ENCODE measurements around the gene C1QL3.

C1QL3 gene

DNA sequence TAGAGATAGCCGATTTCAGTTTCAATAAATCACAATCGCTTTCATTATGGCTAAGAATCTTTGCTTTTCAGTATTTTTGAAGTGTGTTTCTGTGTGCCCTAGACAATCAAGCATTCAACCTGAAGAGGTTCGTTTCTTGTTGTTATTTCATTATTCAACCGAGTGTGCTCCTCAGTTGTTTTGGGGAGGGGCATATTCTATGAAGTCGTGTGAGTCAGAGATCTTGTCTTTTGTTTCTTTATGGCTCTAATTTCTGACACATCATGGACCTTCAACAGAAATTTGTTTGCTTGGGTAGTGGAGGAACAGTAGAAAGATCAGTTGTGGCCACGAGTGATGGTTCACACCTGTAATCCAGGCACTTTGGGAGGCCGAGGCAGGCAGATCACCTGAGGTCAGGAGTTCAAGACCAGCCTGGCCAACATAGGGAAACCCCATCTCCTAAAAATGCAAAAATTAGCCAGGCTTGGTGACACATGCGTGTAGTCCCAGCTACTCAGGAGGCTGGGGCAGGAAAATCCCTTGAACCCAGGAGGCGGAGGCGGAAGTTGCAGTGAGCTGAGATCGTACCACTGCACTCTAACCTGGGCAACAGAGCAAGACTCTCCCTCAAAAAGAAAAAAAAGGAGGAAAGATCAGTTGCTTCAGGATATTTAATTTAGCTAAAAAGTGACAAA, 38.3 kb downstream of the C1QL3 start:
- Histone ChIP-seq H3K9me3 (ENCODE audit: control insufficient read depth, low read length) (no peaks in the 10 kb centered on the region), H3K4me3 (ENCODE audit: low read length) (no peak overlapping the region), H3K36me3 (ENCODE audit: control insufficient read depth, insufficient read depth, low read length) (no peaks in the 10 kb centered on the region), H3K27me3 (ENCODE audit: control insufficient read depth, insufficient read depth, low read length) (no peaks in the 10 kb centered on the region), H3K4me1 (ENCODE audit: control insufficient read depth, insufficient read depth, low read length) (no peaks in the 10 kb centered on the region), H3K9ac (ENCODE audit: low read length) (no peak overlapping the region)

DNA sequence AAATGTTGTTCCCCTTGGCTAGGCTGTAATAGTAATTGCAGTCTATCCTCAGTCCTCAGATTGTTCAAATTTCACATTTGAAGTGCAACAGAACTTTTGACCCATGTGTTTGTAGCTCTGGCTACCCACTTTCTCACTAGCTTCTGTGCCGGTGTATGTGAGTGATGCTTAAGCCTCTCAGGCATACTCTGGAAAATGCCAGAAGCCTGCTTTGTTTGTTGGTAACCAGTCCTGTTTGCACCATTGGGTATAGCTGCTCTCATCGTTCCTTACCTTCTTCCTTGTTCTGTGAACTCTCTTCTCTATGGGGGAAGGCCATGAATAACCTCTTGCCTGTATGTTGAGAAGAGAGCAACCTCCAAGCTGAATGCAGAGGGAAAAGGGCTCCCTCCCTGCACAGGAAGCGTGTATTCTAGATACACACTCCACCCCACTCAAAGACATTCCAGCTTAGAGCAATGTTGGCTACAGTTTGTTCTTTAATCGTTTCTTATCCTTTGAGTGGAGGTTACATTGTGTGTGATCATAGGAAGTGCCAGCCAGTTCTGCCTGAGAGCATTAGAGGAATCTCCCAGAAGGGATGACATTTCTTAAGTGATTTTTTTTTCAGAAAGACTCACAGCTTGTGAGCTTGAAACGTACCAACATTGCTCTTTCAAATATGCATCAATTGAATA, 40.5 kb downstream of the C1QL3 start:
- Histone ChIP-seq H3K9ac (ENCODE audit: low read length) (no peak overlapping the region), H3K4me3 (ENCODE audit: low read length) (no peak overlapping the region), H3K36me3 (ENCODE audit: control insufficient read depth, insufficient read depth, low read length) (no peaks in the 10 kb centered on the region), H3K27me3 (ENCODE audit: control insufficient read depth, insufficient read depth, low read length) (no peaks in the 10 kb centered on the region), H3K4me1 (ENCODE audit: control insufficient read depth, insufficient read depth, low read length) (no peaks in the 10 kb centered on the region), H3K9me3 (ENCODE audit: control insufficient read depth, low read length) (no peaks in the 10 kb centered on the region)

DNA sequence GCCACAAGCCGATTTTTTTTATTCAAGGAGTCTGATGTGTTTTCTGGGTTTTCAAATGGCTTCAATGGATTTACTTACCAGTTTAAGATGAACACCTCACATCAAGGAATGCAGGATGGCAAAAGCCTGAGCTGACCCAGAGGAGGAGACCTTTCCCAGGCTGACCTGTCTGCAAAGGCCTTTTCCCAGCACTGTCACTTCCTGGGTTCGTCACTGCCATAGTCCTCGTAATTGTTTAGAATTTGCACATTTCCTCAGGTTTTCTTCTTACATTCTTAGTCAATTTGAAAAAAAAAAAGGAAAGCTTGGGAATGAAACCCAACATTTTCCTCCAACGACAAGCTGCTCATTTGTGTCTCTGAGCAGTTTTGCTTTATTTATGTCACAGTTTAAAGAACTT, 42.9 kb downstream of the C1QL3 start:
- H3K9me3 ChIP-seq (ENCODE audit: control insufficient read depth, low read length), result no peaks in the 10 kb centered on the region
- no peaks in the 10 kb centered on the region for H3K36me3 ChIP-seq (ENCODE audit: control insufficient read depth, insufficient read depth, low read length)
- H3K27me3 ChIP-seq (ENCODE audit: control insufficient read depth, insufficient read depth, low read length), result no peaks in the 10 kb centered on the region
- H3K4me3 ChIP-seq (ENCODE audit: low read length), result no peak overlapping the region
- H3K9ac ChIP-seq (ENCODE audit: low read length), result no peak overlapping the region
- no peaks in the 10 kb centered on the region for H3K4me1 ChIP-seq (ENCODE audit: control insufficient read depth, insufficient read depth, low read length)

DNA sequence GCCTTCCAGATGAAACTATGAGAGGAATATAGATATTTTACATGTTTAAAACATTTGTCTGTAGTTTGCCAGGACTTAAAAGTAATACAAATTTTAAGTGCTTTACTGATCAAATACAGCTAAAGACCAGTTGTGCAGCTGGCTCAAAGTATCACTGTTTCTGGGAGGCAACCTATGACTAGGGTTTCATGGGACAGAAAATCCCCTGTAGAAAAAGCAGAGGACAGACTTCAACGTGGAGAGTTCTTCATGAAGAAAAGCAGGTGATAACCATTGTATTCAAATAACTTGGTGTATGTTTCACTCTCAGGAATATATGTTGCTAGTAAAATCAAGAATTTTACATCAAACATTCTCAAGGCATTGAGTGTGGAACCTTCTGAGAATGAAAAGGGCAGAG, 43.9 kb downstream of the C1QL3 start:
- Histone ChIP-seq H3K4me3 (ENCODE audit: low read length) (no peak overlapping the region), H3K27me3 (ENCODE audit: control insufficient read depth, insufficient read depth, low read length) (no peaks in the 10 kb centered on the region), H3K36me3 (ENCODE audit: control insufficient read depth, insufficient read depth, low read length) (no peaks in the 10 kb centered on the region), H3K4me1 (ENCODE audit: control insufficient read depth, insufficient read depth, low read length) (no peaks in the 10 kb centered on the region), H3K9ac (ENCODE audit: low read length) (no peak overlapping the region), H3K9me3 (ENCODE audit: control insufficient read depth, low read length) (no peaks in the 10 kb centered on the region)

DNA sequence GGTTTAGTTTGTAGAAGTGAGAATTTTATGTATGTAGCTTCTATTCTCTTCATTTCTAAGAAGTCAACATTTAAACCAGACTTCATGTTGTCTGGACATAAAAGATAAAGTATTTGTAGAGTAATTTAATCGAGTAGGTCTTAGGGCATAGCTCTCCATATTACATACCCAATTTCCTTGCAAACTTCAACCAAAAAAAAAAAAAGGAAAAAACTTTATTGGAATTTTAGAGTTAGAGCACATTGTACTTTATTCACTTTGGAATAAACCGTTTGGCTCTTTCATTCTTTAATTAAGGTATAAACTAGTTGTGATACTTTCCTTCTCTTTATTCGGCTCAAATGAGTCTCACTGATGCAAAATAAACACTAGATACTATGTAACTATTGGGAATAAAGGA, 48.9 kb downstream of the C1QL3 start:
- Histone ChIP-seq H3K9ac (ENCODE audit: low read length) (no peak overlapping the region), H3K27me3 (ENCODE audit: control insufficient read depth, insufficient read depth, low read length) (no peaks in the 10 kb centered on the region), H3K4me3 (ENCODE audit: low read length) (no peak overlapping the region), H3K4me1 (ENCODE audit: control insufficient read depth, insufficient read depth, low read length) (no peaks in the 10 kb centered on the region), H3K36me3 (ENCODE audit: control insufficient read depth, insufficient read depth, low read length) (no peaks in the 10 kb centered on the region), H3K9me3 (ENCODE audit: control insufficient read depth, low read length) (no peaks in the 10 kb centered on the region)

DNA sequence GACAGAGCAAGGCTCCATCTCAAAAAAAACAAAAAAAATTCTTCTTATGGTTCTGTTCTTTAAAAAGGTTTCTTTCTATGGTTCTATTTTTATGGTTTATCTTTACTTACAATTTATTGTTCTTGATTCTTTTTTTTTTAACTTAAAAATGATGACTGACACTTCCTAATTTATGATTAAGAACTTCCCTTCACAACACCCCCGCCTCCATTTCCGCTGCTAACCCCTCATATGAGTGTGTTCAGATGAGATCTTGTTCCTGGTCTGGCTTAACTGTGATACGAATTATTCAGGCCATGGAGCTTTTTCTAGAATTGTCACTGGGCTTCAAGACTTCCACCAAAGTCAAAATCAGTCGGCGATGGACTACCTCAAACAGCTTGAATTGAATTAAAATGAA, 50.9 kb downstream of the C1QL3 start:
- Histone ChIP-seq H3K9ac (ENCODE audit: low read length) (no peak overlapping the region), H3K9me3 (ENCODE audit: control insufficient read depth, low read length) (no peaks in the 10 kb centered on the region), H3K4me1 (ENCODE audit: control insufficient read depth, insufficient read depth, low read length) (no peaks in the 10 kb centered on the region), H3K36me3 (ENCODE audit: control insufficient read depth, insufficient read depth, low read length) (no peaks in the 10 kb centered on the region), H3K4me3 (ENCODE audit: low read length) (no peak overlapping the region), H3K27me3 (ENCODE audit: control insufficient read depth, insufficient read depth, low read length) (no peaks in the 10 kb centered on the region)

DNA sequence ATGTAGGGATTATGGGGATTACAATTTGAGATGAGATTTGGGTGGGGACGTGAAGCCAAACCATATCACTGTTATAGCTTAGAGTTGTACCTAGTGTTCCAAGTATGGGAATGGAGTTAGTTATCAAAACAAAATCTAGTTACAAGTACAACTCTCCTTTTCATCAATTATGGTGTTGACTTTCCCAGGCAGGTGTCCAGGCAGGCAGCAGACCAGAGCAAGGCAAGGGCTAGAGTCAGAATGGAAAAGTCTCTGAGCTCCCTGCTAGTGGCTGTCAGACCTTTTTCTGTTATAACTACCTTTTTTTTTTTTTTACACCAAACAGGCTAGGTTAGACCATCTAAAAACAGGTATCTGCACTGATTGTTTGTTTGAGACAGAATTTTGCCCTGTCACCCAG, 55.7 kb downstream of the C1QL3 start:
- Histone ChIP-seq H3K4me1 (ENCODE audit: control insufficient read depth, insufficient read depth, low read length) (no peaks in the 10 kb centered on the region), H3K9ac (ENCODE audit: low read length) (no peak overlapping the region), H3K4me3 (ENCODE audit: low read length) (no peak overlapping the region), H3K36me3 (ENCODE audit: control insufficient read depth, insufficient read depth, low read length) (no peaks in the 10 kb centered on the region), H3K27me3 (ENCODE audit: control insufficient read depth, insufficient read depth, low read length) (no peaks in the 10 kb centered on the region), H3K9me3 (ENCODE audit: control insufficient read depth, low read length) (no peaks in the 10 kb centered on the region)
